HepG2 (cell line): ENCODE results near the gene TEK. TPM values are rescaled to one million over a fixed set of nuclear protein-coding genes. Genes with fewer than 3 reads are reported as not detected.

Experiments used
- ATAC-seq: fragments of 200-7000 bp; cut with Tn5 transposase; 3 replicates; pipeline ENCODE4 v1.9.1; 2020; ENCODE audit warnings: mild to moderate bottlenecking, moderate library complexity
- BruUV-seq: library from RNA; stranded (reverse); fragments of 400-500 nt; replicated peaks from 2 replicates; lab custom pipeline; 2021; lab: Mats Ljungman, UMichigan
- CTCF ChIA-PET: fragments of 300-600 bp; formaldehyde crosslinking; extraction: SDS; loops from one replicate; lab custom pipeline; 2021; ENCODE audit warnings: low total read pairs, inconsistent platforms, low intra/inter-chr PET ratio; lab: Yijun Ruan, JAX
- POLR2A ChIA-PET: fragments of 350-600 bp; sonication (Branson Sonifier 250); formaldehyde crosslinking; loops from one replicate; lab custom pipeline; 2020; ENCODE audit warnings: antibody characterized with exemption, inconsistent platforms; lab: Yijun Ruan, JAX
- DNase-seq: peaks from one replicate; pipeline ENCODE4 v3.0.0-alpha.2; 2015; ENCODE audit warnings: low spot score
- FAIRE-seq: peaks from 3 replicates; lab custom pipeline; 2011; peaks lifted over from hg19 to GRCh38; lab: Jason Lieb, UNC
- H2AFZ ChIP-seq: one replicate; pipeline ENCODE4 v1.6.1; 2011; ENCODE audit warnings: low read length, inconsistent platforms
- H3K27ac ChIP-seq: fragments of 300-600 bp; 3 replicates; pipeline ENCODE4 v1.8.0; 2011; ENCODE audit warnings: mixed run types, mild to moderate bottlenecking, mixed read lengths, low read length, inconsistent platforms; ENCODE audit not compliant: insufficient read depth; ENCODE audit errors: extremely low read length
- H3K27me3 ChIP-seq, 2 experiments: fragments of 200-600 bp in 1 of 2; 2 replicates in 1 of 2; 3 replicates in 1 of 2; pipeline versions ENCODE4 v1.6.0 to v1.8.0; 2011; ENCODE audit warnings: low read length in 2 of 2, mild to moderate bottlenecking in 2 of 2, moderate library complexity in 2 of 2, inconsistent platforms in 1 of 2; ENCODE audit not compliant: insufficient read depth in 2 of 2, control insufficient read depth in 1 of 2
- H3K36me3 ChIP-seq, 2 experiments: fragments of 200-600 bp in 1 of 2; replicated peaks in 1 of 2; 2 replicates in 1 of 2; 3 replicates in 1 of 2; pipeline versions ENCODE4 v1.5.1 to v1.8.0; 2011; ENCODE audit warnings: low read length in 2 of 2, inconsistent platforms in 1 of 2; ENCODE audit not compliant: insufficient read depth in 2 of 2, control insufficient read depth in 1 of 2
- H3K4me1 ChIP-seq: 2 replicates; pipeline ENCODE4 v1.5.1; 2012; ENCODE audit warnings: low read length, inconsistent platforms; ENCODE audit not compliant: insufficient read depth
- H3K4me2 ChIP-seq: 2 replicates; pipeline ENCODE4 v1.6.0; 2011; ENCODE audit warnings: low read depth, low read length, inconsistent platforms
- H3K4me3 ChIP-seq, 3 experiments: fragments of 200-600 bp in 1 of 3; sonication (generic), shearing (Covaris generic) in 1 of 3; replicated peaks in 1 of 3; 2 replicates each; pipeline ENCODE4 v1.5.1; 2011 to 2016; ENCODE audit warnings: low read length in 3 of 3, inconsistent platforms in 2 of 3, low read depth in 2 of 3, mild to moderate bottlenecking in 2 of 3, control low read depth in 1 of 3, mixed read lengths in 1 of 3; ENCODE audit not compliant: insufficient read depth in 1 of 3
- H3K79me2 ChIP-seq: one replicate; pipeline ENCODE4 v1.6.1; 2011; ENCODE audit warnings: low read length, inconsistent platforms; ENCODE audit not compliant: insufficient read depth
- H3K9ac ChIP-seq: 2 replicates; pipeline ENCODE4 v1.6.0; 2011; ENCODE audit warnings: mild to moderate bottlenecking, low read depth, low read length, inconsistent platforms; ENCODE audit not compliant: insufficient read depth
- H3K9me3 ChIP-seq: 2 replicates; pipeline ENCODE4 v1.5.1; 2012; ENCODE audit warnings: mild to moderate bottlenecking, low read length
- H4K20me1 ChIP-seq: 2 replicates; pipeline ENCODE4 v1.6.0; 2011; ENCODE audit warnings: inconsistent platforms, mild to moderate bottlenecking, low read length, moderate library complexity; ENCODE audit not compliant: insufficient read depth
- CTCF ChIP-seq: sonication (generic); formaldehyde crosslinking; IDR thresholded peaks from 2 replicates; pipeline ENCODE4 v1.5.0; 2020; ENCODE audit warnings: mild to moderate bottlenecking, missing genetic modification reagents, moderate library complexity
- TRIM22 ChIP-seq: fragments of 450-650 bp; IDR thresholded peaks from 2 replicates; pipeline ENCODE4 v1.6.1; 2017
- ZNF30 ChIP-seq: sonication (generic); formaldehyde crosslinking; IDR thresholded peaks from 2 replicates; pipeline ENCODE4 v1.5.0; 2020; ENCODE audit warnings: mild to moderate bottlenecking, missing genetic modification reagents
- ZZZ3 ChIP-seq: sonication (generic); formaldehyde crosslinking; IDR thresholded peaks from 2 replicates; pipeline ENCODE4 v1.4.0; 2020; ENCODE audit warnings: missing genetic modification reagents, mild to moderate bottlenecking, borderline replicate concordance
- WGBS: methylation state at CpG from one replicate; pipeline ENCODE4 v1.1.6; 2017; ENCODE audit warnings: low lambda C conversion rate; 5-methylcytosine and 5-hydroxymethylcytosine counted together
- in situ Hi-C: cut with HindIII; loops from 2 replicates; pipeline ENCODE4 v1.10.0; 2017; ENCODE audit warnings: low pct_unique_long_range_greater_than_20kb; ENCODE audit not compliant: extremely low pct_ligation_motif_present
- intact Hi-C: fragments of 100-400 bp; cut with micrococcal nuclease; formaldehyde crosslinking; loops from one replicate; pipeline ENCODE4 v1.10.0; 2022; ENCODE audit not compliant: unreplicated experiment
- polyA plus RNA-seq, 8 experiments: library from polyadenylated mRNA; depleted of rRNA in 3 of 8; stranded (reverse) in 7 of 8; unstranded in 1 of 8; fragments of >200 nt; fragmentation: Illumina TruSeq in 4 of 8; extraction: Trizol in 4 of 8; gene quantifications; 2 replicates each; pipeline versions ENCODE4 v1.2.1 to v1.2.3, GENCODE V29; 2011 to 2016; ENCODE audit warnings: low read depth in 4 of 8, missing spikeins in 1 of 8, mixed read lengths in 1 of 8; ENCODE audit not compliant: insufficient read depth in 1 of 8
- total RNA-seq, 5 experiments: library from RNA; depleted of rRNA; stranded (reverse); fragments of >200 nt; fragmentation: Illumina TruSeq; extraction: Trizol; gene quantifications; 2 replicates each; pipeline ENCODE4 v1.2.3, GENCODE V29; 2016; ENCODE audit warnings: low read depth in 1 of 5

The TEK gene
- total and polyA plus RNA-seq, 2 of the 13 experiments (the other 11 are each of a cell fraction or from before 2014, with no cell fraction given): not detected

- Histone ChIP-seq H3K27ac (no peak overlapping the region), H2AFZ (no peak overlapping the region), H3K27me3 (no peaks in the 10 kb centered on the region), H3K4me1 (no peaks in the 10 kb centered on the region), H3K79me2 (no peaks in the 10 kb centered on the region), H3K9me3 (no peaks in the 10 kb centered on the region), H3K36me3 (no peaks in the 10 kb centered on the region), H4K20me1 (no peaks in the 10 kb centered on the region), H3K4me3 (no peak overlapping the region), H3K4me2 (no peak overlapping the region), H3K9ac (no peak overlapping the region)
- ATAC-seq: peak; percentile 50; the same call in 1 of the 3 replicates
- ChIA-PET CTCF (no interaction called here), POLR2A (no interaction called here)
- no peak for DNase-seq
- in situ Hi-C loops: no loop called here
- intact Hi-C loops: no loop called here
- no peak for FAIRE-seq
- BruUV-seq: no TSS peak
- TF ChIP-seq CTCF (CRISPR knock-in tag): peak; percentile 32
- TF ChIP-seq ZNF30 (CRISPR knock-in tag): no peak
These were observed 89.2 kb downstream of the TEK start for GRCh38 chr9:27198190-27198589.

GRCh38 chr9:27202056-27202455 lies 93.0 kb downstream of the TEK start:
- DNase-seq: no peak
- in situ Hi-C loops (no loop called here), intact Hi-C loops (no loop called here)
- ChIA-PET POLR2A (no interaction called here), CTCF (no interaction called here)
- no peaks in the 10 kb centered on the region for H3K79me2 ChIP-seq
- no peaks in the 10 kb centered on the region for H3K27me3 ChIP-seq
- H3K9ac ChIP-seq: no peak overlapping the region
- no peak overlapping the region for H3K27ac ChIP-seq
- BruUV-seq: no TSS peak
- H3K9me3 ChIP-seq: no peaks in the 10 kb centered on the region
- H3K4me1 ChIP-seq: no peaks in the 10 kb centered on the region
- no peak for ATAC-seq
- WGBS: 21% methylated on average over 2 of the region's 2 CpGs
- no peak overlapping the region for H2AFZ ChIP-seq
- no peak overlapping the region for H3K4me3 ChIP-seq
- H4K20me1 ChIP-seq: no peaks in the 10 kb centered on the region
- no peak overlapping the region for H3K4me2 ChIP-seq
- no peaks in the 10 kb centered on the region for H3K36me3 ChIP-seq
- FAIRE-seq: no peak
- no peak for TF ChIP-seq TRIM22
- TF ChIP-seq ZZZ3 (CRISPR knock-in tag): no peak
